Measurements from ENCODE around the gene SGMS1.
"Not testable (repeated sequence)": the region's sequence is repeated elsewhere in the genome, so short reads cannot be mapped to it uniquely, and the experiment has no call there.

SGMS1 gene

DNA sequence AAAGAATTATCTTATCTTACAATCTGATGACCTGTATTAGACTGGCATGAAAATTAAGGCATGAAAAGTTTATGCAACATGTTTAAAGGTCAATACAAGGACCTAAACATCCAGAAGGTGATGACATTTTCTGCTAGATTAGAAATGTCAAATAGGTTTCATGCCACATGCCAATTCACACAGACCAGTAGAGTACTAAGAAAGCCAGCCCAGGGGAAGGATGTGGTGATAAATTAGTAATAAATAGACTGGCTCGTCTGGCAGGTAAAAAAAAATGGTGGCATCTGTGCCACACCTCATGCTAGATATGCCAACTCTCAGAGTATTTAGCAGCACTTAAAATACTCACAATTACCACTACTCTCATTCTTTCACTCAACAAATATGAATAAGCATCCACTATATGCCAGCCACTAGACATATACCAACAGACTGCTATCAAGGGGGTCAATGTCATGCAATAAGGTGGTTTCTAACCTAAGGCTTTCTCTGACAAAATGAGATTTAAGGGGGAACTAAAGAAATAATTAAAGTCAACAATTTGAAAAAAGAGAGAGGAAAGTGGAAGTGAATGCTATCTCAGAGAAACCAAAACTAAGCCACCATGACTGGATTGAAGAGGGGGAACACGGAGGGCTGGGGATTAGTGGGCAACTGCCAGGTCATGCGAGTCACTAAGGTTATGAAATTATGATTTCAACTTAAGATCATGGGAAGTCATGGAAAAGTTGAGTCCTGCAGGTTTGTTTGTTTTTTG is 83.5 kb downstream of the SGMS1 start:
- in situ Hi-C loops (cut with MboI; ENCODE audit: low sequenced_read_pairs): no loop called here

DNA sequence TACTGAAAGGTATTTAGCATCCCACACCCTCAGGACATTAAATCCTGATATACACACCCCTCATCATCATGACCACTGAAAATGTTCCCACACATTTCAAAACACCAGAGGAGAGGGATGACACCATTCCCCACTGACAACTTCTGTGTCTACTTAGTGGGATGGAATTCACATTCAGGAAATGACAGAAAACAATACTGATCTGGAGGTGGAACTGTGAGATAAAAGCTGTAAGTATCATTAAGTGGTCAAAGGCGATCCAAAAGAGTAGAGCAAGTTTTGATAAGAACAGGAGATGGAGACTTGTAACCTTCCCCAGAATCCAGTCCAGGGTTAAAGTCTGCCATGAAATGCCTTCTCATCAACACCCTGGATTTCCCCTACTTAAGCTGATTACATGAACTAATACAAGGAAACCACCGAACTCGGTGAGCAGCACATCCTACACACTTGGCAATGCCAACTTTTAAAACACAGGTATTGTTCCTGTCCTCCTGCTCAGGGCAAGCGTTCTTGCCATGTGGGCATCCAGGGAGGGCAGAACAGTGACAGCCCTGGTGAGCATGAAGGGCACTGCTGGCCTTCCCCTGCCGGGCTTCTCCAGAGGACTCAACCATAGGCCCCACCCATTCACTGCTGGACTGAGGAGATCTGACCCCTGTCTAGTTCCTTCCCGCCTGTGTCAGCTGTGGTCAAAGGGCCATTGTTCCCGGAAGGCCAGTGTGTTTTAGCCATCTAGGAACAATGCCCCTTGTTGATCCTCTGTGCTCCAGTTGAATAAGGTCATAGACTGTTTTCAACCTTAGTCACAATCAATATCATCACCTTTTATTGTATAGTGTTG is 85.0 kb downstream of the SGMS1 start:
- in situ Hi-C loops (cut with MboI; ENCODE audit: low sequenced_read_pairs): no loop called here

- in situ Hi-C loops (cut with MboI; ENCODE audit: low sequenced_read_pairs): no loop called here
Measured at GRCh38 chr10:50536617-50537240, 87.0 kb downstream of the SGMS1 start.

DNA sequence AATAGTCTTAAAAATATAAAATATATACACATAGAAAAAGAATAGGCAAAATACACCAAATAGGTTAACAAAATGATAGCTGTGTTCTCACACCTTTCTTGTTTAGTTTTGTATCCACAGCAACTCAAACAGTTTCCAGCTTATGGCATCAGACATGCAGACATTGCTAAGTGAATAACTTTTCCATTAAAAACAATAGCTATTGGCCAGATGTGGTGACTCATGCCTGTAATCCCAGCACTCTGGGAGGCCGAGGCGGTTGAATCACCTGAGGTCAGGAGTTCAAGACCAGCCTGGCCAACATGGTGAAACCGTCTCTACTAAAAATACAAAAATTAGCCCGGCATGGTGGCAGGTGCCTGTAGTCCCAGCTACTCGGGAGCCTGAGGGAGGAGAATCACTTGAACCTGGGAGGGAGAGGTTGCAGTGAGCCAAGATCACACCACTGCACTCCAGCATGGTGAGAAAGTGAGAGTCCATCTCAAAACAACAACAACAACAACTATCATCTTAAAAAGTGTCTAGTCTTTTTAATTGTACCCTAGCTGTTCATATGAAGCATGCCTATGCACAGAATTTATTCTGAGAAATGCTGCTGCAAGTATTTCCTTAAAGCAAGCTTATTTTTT is 88.9 kb downstream of the SGMS1 start:
- in situ Hi-C loops (cut with MboI; ENCODE audit: low sequenced_read_pairs): not testable (repeated sequence)

GRCh38 chr10:50533296-50533695 is 90.5 kb downstream of the SGMS1 start:
- in situ Hi-C loops (cut with MboI; ENCODE audit: low sequenced_read_pairs): no loop called here

GRCh38 chr10:50531388-50532077 is 92.2 kb downstream of the SGMS1 start:
- in situ Hi-C loops (cut with MboI; ENCODE audit: low sequenced_read_pairs): no loop called here

DNA sequence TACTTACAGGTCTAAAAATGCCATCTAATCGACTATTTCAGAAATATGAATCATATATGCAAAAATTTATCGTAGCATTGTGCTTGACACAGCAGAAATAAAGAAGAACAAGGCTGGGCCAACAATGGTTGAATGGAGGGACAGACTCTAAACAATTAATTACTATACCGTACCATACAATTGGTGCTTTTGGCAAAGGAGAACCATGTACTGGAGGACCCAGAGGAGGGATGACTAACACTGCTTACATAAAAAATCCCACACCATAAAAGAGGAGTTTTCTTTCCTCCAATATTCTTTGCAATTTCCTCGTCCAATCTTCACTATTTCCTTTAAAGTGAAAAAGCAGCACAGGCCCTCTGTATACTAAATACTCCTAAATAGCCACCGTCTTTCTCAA is 94.1 kb downstream of the SGMS1 start:
- in situ Hi-C loops (cut with MboI; ENCODE audit: low sequenced_read_pairs): no loop called here

DNA sequence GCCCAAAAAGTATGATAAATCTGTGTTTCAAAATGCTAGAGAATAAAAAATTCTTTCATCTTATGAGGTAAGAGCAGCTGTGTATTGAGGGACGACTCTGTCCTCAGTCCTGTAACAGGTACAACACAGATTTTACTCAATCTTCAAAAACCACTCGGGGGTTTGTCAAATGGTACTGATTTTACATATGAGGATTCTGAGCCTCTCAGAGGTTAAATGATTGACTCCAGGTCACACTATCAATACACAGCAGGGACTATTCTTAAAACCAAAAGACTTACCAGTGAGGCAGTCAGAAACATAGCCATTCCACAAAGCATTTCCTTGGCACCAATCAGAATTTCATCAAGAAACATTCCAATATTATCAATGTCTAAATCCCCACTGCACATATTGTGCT is 95.5 kb downstream of the SGMS1 start:
- in situ Hi-C loops (cut with MboI; ENCODE audit: low sequenced_read_pairs): no loop called here

DNA sequence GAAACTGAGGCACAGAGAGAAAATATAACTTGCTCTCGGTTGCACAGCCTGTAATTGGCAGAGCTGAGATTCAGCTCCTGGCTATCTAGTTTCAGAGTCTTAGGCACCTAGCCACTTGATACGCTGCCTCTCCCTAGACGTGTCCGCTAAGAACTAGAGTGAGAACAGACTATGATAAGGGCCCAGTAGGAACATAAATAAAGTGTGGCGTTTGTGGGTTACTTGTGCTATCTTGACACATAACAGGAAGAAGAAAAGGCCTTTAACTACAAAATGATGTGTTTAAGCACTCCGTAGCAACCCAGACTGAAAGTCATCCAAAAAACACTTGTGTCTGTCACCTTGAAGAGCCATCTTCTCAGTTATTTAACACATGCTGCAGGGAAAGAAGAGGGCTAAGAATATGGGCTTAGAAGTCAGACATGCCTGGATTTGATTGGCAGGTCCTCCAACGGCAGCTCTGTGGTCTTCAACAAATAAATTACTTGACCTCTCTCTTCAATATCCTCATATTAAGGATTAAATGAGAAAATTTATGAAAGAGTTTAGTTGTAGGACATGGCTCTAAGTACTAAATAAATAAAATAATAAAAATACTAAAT is 96.2 kb downstream of the SGMS1 start:
- in situ Hi-C loops (cut with MboI; ENCODE audit: low sequenced_read_pairs): no loop called here

- in situ Hi-C loops (cut with MboI; ENCODE audit: low sequenced_read_pairs): no loop called here
Measured at GRCh38 chr10:50526185-50526584, 97.6 kb downstream of the SGMS1 start.

DNA sequence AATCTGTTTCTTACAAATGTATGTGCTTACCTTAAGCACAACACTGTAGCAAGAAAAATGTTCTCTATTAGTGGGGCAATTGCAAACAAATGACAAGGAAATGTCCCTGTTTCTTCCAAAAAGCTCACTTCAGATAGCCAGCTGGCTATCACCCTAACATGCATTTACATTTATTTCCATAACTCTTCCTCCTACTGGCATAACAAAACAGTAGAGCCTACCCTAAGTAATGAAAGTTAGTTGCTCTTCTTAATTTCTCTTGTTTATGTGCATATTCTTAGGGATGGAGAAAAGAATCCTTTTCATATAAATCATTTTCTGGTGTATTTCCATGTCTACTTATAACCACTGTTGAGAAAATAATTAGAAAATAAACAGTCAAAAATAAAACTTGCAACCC is 100.4 kb downstream of the SGMS1 start:
- in situ Hi-C loops (cut with MboI; ENCODE audit: low sequenced_read_pairs): no loop called here

DNA sequence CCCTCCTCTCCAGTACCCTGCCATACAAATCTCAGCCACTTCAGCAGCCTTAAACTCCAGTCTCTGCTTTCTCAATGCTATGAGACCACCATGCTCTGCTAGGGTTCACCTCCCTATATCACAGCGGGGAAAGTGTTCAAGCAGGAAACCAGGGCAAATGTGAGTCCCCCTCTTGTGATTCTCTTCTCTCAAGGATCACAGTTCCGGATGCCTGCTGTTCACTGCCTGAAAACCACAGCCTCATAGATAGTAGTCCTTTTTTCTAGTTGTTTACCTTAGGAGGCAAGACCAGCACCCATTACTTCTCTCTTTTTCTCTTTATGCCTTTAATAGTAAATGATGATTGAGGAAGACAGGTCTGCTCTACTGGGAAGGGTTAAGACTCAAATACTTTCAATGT is 100.8 kb downstream of the SGMS1 start:
- in situ Hi-C loops (cut with MboI; ENCODE audit: low sequenced_read_pairs): no loop called here

- in situ Hi-C loops (cut with MboI; ENCODE audit: low sequenced_read_pairs): no loop called here
Measured at GRCh38 chr10:50520115-50520514, 103.6 kb downstream of the SGMS1 start.

GRCh38 chr10:50517626-50518025 is 106.1 kb downstream of the SGMS1 start:
- in situ Hi-C loops (cut with MboI; ENCODE audit: low sequenced_read_pairs): no loop called here

DNA sequence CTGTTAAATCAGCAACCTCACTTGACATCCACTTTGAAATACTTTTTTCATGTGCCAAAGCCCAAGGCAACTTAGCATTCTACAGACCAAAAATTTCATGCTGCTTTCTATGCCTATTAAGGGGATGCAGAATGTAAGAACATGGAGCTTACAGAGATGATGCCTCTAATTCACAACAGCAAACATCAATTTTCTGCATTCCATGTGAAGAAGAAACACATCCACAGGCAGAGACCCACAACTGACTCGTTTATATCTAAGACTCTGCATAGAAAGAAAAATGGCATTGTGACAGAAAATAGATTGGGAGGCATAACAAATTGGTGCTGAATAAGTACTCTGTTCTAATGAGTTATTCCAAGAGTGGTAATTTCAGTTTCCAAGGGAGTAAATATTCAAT is 107.6 kb downstream of the SGMS1 start:
- in situ Hi-C loops (cut with MboI; ENCODE audit: low sequenced_read_pairs): no loop called here

DNA sequence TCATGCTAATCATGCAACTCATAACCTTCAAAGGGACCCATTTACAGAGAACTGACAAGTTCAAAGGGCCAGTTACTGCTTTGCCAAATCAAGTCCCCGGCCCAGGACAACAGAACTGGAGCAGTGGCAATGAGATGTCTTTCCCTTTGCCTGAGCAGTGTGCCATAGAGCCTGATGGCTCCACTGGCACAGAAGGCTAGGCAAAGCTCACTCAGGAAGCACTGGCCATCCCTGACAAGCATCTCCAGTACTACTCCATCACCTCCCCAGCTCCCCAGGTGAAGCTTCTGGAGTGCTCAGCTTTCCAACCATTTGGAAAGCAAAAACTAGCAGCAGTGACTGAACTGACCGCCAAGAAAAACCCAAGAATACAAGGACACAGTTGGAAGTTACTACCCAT is 108.3 kb downstream of the SGMS1 start:
- in situ Hi-C loops (cut with MboI; ENCODE audit: low sequenced_read_pairs): no loop called here

GRCh38 chr10:50514995-50515394 is 108.8 kb downstream of the SGMS1 start:
- in situ Hi-C loops (cut with MboI; ENCODE audit: low sequenced_read_pairs): no loop called here

- in situ Hi-C loops (cut with MboI; ENCODE audit: low sequenced_read_pairs): no loop called here
Measured at GRCh38 chr10:50513956-50514355, 109.8 kb downstream of the SGMS1 start.

DNA sequence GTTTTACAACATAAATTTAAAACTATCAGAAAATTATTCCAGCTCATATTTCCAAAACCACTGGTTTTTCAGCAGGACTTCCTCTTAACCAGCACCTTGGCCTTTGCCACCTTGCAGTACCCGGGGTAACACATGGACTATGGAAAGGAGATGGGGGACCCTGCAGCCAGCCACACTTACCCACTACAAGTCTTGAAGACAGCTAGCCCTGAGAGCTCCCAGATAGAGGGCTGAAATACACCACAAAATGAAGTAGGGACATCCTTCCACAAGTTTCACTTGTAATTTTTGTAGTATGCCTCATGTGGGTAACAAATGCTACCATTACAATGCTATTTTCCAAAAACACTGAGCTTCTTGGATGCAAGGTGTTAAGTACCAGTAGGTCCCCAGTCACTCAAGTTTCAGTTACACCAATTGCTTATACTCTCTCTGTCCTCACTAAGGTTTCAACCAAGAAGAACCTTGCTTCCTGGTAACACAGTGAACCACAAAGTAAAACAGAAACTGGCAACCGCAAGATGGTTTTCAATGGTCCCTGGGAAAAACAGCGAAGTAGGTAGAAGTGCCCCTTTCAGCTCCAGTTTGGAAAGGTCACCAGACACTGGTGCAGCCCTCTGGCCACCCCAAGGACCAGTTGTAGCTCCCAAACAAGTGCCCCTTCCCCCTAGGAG is 110.9 kb downstream of the SGMS1 start:
- in situ Hi-C loops (cut with MboI; ENCODE audit: low sequenced_read_pairs): no loop called here

GRCh38 chr10:50512214-50512595 is 111.6 kb downstream of the SGMS1 start:
- in situ Hi-C loops (cut with MboI; ENCODE audit: low sequenced_read_pairs): no loop called here
